ENCODE data around the gene ANKDD1B.
"Not testable (repeated sequence)": the region's sequence is repeated elsewhere in the genome, so short reads cannot be mapped to it uniquely, and the experiment has no call there.

ANKDD1B gene

GRCh38 chr5:75660678-75661465 lies 49.6 kb downstream of the ANKDD1B start:
- DNase-seq (ENCODE audit: low read depth), result no peak

DNA sequence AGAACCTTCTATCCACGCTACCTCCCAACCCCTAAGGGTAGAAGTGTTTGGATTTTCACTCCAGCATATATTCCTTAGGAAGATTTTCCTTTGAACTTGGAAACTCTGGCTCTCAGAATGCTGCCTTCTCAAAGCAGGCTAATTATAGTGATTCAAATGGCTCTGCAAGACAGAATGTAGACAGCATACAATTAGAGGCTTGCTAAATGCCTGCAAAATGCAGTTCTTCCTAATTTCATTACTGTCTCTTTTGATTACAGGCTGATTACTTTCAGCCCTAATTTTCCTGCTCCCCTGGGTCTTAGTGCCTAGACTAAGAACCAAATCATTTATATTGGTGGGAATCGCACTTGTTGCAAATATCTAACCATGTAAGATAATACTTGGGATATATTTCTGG lies 50.8 kb downstream of the ANKDD1B start:
- DNase-seq (ENCODE audit: low read depth), result no peak

- DNase-seq (ENCODE audit: low read depth), result no peak
These were observed 52.5 kb downstream of the ANKDD1B start for GRCh38 chr5:75663579-75664284.

DNA sequence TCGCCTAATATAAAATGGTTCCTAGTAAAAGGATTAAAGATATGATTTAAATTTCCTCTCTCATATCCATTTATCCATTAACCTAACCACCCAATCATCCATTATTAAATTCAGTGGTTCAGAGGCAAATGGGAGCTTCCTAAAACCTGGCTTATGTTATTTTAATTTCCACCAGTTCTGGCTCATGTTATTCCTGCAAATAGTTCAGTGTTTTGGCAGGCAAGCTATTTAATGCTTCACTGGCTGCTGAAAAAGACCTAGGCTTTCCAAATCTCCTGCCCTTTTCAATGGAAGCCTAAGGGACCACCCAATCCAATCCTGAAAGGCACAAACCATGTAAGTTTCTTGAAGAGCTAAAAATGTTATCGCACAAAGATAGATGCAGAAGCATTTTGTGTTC lies 53.7 kb downstream of the ANKDD1B start:
- DNase-seq (ENCODE audit: low read depth), result no peak

DNA sequence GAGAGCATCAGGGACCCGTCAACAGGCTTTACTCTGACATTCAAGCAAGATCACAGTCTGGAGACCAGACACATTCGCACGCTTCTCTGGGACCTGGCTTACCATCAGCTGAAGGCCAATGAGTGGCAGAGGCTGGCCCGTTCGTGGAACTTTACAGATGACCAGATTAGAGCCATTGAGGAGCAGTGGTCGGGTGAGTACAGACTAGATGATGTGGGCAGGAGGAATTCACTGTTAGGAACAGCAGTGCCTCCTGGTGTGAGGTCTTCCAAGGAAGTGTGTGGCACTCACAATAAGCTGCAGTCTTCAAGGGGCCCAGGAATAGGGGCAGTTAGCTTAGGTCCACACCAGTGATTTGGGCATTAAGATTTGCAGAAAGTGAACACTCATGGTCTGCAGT lies 55.5 kb downstream of the ANKDD1B start:
- DNase-seq (ENCODE audit: low read depth), result no peak

DNA sequence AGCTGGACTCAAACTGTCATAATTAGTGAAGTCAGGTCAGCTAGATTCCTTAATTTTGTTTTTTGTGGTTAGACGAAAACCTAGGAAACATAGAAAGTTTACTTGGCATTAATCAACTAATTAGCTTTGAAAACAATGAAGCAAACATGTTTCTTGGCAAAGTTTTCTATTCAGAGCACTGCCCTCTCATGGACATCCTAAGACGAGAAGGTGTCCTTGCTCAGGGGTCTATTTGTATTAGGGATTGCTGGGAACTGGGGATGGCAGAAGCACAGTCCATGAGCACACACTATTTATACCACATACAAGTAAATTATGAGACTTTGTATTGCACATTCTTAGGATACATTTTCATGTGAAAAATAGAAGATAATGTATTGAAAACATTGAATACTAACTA lies 56.3 kb downstream of the ANKDD1B start:
- peak; percentile 27 for DNase-seq (ENCODE audit: low read depth)

GRCh38 chr5:75668445-75668844 lies 57.2 kb downstream of the ANKDD1B start:
- DNase-seq (ENCODE audit: low read depth), result peak; percentile 70

DNA sequence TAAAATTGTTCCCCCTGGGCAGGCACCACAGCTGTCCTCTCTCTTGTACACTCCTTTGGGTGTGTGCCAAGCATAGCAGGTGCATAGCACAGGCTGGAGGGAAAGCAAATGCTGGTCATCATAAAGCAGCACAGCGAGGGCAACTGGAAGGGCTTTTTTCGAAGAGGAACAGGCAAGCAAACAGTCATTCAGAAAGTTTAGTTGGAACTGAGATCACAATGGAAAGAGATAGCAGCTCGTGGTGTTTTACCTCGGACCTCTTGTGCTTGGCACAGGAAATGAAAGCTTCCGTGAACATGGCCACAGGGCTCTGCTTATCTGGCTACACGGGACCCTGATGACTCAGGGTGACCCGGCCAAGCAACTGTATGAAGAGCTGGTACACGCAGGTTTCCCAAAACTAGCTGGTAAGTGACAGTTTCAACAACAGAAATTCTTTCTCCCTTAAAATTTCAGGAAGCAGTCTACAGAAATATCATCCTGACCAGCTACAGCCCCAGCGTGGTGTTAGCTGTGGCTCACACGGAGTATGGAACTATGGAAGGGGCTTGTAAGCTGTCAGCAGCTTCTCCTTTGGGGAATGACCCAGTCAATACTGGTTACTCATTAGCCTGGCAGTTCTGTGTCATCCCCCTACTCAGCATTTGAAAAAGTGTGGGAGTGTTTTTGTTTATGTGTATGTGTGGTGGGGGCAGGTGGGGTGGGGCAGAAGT lies 57.9 kb downstream of the ANKDD1B start:
- peak; percentile 59 for DNase-seq (ENCODE audit: low read depth)

DNA sequence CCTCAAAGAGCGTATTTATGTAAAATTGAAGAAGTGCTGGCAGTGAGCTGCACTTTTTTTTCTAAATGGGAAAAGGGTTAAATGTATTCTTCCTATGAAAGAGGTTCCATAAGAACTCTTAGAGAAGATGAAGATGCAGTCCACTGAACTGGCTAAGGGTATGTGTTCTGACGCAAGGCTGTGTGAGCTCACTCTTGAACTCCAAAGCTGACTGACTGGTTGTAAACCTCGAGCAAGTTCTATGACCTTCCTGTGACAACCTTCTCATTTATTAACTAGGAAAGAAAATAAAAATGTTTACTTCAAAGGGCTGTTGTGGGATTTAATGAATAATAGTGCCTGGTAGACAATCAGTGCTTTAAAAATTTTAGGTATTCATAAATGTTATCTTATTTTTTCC lies 59.3 kb downstream of the ANKDD1B start:
- DNase-seq (ENCODE audit: low read depth), result peak; percentile 95

GRCh38 chr5:75671506-75671905 lies 60.3 kb downstream of the ANKDD1B start:
- peak; percentile 80 for DNase-seq (ENCODE audit: low read depth)

DNA sequence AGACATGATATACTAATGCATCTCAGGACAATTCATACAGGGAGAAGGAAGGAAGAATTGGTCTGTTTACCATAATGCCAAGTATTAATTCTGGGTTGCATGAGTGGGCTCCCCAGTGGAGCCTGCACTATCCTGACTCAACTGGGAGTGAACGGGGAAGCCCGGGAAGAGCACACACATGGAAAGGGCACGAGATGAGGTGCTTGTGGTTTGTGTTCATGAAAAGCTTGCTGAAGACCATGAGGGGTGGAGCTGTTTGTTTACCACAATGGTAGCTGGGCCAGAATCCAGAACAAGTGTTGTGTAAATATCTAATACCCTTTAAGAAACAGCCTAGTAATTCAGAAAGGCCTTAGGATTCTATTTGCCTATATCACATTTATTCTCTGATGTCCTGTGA lies 61.4 kb downstream of the ANKDD1B start:
- DNase-seq (ENCODE audit: low read depth), result peak; percentile 86

DNA sequence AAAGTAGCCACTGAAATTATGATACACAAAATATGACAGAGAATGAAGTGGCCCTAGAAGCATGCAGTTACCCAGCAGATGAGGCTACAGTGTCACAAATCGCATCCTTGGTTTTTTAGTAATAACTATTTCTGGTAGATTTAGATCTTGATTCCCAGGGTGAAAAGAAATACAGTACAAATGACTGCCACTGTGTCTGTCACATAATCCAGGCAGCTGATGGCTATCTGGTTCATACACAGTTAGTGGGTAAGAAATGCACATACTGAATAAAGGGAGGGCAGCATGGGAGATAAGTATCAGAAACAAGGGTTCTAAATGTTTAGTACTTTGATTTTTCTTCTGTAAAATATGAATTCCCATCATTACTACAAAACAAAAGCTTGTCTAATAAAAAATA lies 64.5 kb downstream of the ANKDD1B start:
- no peak for DNase-seq (ENCODE audit: low read depth)

DNA sequence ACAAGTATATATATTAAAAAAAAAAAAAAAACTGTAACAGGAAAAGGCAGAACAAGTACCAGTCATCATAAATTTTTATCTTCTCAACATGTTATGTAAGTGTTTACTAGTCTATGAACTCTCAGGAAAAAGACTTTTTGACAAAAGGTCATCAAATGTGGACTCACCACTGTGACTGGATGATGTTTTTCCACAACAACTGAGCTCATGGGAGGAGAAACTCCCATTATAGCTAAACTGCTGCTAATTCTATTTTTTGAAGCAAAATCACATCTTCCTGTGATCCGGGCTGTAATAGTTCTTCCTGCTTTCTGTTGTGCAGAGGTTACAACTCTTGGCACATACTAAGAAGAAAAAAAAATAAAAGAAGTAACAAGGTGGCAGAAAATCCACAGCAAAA lies 66.4 kb downstream of the ANKDD1B start:
- peak; percentile 71 for DNase-seq (ENCODE audit: low read depth)

DNA sequence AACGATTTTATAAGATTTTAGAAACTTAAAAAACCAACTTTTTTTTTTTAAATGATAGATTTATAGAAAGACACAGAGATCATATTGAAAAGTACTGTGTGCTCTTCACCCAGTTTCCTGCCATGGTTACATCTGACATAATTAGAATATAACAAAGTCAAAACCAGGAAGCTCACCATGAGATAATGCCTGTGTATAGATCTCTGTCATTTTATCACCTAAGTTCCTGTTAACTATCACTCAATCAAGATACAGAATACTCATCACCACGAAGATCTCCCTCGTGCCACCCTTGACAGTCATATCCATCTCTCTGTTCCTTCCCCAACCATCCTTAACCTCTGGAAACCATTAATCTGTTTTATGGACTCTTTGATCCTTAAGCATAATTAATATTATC lies 66.9 kb downstream of the ANKDD1B start:
- no peak for DNase-seq (ENCODE audit: low read depth)

DNA sequence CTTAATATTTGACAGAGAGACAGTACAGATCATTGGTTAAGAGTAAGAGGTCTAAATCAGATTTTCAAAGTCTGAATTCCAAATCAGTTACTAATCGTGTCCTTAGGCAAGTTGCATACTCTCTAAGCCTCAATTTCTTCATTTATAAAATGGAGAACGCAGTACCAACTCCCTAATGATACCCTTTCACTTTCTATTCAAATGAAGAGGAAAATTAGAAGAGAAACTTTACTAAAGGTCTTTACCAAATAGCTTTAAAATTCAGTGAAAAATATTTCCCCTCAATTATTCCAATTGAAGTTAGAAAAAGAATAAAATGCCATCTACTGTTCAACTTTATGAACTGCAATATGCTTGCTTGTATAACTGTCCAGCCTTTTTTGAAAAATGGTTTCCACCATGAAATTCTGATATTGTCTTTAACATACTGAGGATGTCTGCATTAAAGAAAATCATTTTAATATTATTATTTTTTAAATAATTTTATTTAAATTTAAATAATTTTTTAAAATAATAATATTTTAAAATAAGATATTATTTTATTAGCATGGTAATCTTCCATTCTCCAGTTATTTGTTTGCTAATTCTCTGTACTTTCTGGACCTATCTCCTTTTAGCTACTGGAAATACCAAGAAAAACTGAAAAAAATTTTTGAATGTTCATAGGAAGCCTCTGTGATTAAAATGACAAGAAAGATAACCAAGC lies 70.0 kb downstream of the ANKDD1B start:
- peak; percentile 64 for DNase-seq (ENCODE audit: low read depth)

DNA sequence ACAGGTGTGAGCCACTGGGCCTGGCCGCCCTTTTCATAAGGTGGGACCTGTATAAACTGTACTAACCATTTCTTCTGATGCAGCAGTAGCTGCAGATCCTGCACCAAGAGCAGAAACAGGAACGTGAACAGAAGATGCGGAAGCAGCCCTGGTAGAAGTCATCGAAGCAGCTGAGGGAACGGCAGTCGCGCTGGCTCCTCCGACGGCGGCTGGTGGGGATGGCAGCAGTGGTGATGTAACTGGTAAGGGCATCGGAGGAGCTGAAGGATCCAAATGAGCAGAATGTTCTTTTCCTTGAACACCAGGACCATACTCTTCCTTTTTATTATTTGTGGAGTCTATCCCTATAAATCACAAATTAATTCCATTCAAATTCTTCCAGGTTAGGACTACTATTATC lies 73.9 kb downstream of the ANKDD1B start:
- DNase-seq (ENCODE audit: low read depth), result no peak

DNA sequence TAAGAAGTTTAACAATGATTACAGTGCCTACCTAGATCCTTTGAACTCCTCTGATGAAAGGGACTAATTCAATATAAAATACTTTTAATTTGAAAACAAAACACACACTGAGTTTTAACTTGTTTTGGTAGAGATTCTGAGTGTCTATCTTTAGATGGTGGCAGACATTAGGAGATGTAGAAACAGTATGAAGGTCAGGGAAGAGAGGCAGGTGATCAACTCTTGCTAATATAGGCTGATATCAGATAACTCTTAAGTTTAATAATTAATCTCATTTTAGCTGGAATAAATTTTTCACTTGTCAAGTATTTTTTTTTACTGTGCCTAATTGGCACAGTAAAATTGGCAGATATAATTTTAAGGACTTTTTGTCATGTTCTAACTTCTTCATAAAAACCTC lies 75.2 kb downstream of the ANKDD1B start:
- DNase-seq (ENCODE audit: low read depth), result no peak

DNA sequence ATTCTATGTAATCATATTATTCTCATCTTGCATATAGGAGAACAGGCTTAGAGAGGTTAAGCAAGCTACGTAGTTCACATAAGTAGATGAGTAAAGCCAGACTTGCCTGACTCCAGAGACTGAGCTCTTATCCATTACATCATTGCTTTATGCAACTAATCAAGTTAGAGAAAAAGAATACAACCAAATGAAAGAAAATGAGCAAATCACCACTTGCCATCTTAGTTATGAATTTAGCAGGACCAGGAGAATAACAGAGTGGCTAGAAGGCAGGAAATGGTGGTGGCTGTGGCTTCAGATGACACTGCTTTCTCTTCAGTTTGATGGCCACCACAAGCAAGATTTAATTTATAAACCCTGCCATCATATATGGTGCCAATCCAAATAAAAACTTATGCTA lies 79.4 kb downstream of the ANKDD1B start:
- DNase-seq (ENCODE audit: low read depth), result peak; percentile 24

DNA sequence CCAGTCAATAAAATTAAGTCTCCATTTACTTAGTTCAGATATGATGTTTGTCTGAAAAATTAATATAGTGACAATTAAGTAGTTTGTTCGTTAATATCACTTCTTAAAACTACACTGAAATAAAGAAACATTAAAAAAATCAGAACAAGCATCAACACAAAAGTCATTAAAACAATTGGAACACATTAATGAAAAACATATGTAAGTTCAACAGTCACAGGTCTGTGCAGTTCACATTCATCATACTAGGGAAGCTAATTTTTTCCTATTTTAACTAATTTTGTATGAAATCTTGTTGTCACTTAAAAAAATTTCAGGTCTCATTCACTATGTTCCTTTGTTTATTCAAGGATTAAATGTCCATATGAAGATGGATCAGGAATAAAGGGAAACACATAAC lies 83.5 kb downstream of the ANKDD1B start:
- no peak for DNase-seq (ENCODE audit: low read depth)

- DNase-seq (ENCODE audit: low read depth), result not testable (repeated sequence)
These were observed 84.5 kb downstream of the ANKDD1B start for GRCh38 chr5:75695472-75696351.

DNA sequence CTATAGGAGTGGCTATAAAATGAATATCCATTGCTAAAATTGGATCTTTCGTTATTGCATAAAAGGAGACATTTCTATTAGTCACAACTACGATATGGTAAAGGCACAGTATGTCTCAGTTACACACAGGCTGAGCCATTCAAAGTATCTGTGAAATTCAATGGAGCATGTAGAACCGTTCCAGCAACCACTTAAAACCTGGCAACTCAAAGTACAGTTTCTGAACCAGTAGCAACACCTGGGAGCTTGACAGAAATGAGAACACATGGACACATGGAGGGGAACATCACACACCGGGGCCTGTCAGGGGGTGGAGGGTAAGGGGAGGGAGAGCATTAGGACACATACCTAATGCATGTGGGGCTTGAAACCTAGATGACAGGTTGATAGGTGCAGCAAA lies 90.6 kb downstream of the ANKDD1B start:
- no peak for DNase-seq (ENCODE audit: low read depth)
